HEK293 (cell line): ENCODE results near the gene ATP13A2.

ENCODE experiments used
- SETDB1 ChIP-seq: IDR thresholded peaks from one replicate; pipeline ENCODE4 v1.6.1; 2017; ENCODE audit warnings: mild to moderate bottlenecking, low read length, moderate library complexity, mixed read lengths; ENCODE audit not compliant: insufficient read length
- ZNF138 ChIP-seq: fragments of 450-650 bp; formaldehyde crosslinking; IDR thresholded peaks from 2 replicates; pipeline ENCODE4 v1.5.1; 2016; ENCODE audit warnings: missing biosample characterization, missing genetic modification characterization, borderline replicate concordance
- TF ChIP-seq, protein P1 (sequence below): fragments of 450-650 bp; formaldehyde crosslinking; IDR thresholded peaks from 2 replicates; pipeline ENCODE4 v1.5.1; 2016; ENCODE audit warnings: missing biosample characterization, missing genetic modification characterization

DNA sequence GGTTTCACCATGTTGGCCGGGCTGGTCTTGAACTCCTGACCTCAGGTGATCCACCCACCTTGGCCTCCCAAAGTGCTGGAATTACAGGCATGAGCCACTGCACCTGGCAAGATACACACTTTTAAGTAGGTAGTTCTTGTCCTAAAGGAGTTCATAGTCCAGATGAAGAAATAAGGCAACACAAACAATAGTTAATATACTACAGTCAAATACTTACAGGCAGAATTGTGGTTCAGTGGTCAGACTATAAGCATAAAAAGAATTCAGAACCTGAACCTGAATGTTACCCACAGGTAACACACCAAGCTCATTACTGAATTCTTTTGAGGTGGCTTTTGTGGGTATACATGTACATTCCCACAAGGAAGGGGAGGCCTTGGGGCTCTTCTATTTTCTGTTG is 40.3 kb upstream of the ATP13A2 start:
- TF ChIP-seq, protein P1, sequence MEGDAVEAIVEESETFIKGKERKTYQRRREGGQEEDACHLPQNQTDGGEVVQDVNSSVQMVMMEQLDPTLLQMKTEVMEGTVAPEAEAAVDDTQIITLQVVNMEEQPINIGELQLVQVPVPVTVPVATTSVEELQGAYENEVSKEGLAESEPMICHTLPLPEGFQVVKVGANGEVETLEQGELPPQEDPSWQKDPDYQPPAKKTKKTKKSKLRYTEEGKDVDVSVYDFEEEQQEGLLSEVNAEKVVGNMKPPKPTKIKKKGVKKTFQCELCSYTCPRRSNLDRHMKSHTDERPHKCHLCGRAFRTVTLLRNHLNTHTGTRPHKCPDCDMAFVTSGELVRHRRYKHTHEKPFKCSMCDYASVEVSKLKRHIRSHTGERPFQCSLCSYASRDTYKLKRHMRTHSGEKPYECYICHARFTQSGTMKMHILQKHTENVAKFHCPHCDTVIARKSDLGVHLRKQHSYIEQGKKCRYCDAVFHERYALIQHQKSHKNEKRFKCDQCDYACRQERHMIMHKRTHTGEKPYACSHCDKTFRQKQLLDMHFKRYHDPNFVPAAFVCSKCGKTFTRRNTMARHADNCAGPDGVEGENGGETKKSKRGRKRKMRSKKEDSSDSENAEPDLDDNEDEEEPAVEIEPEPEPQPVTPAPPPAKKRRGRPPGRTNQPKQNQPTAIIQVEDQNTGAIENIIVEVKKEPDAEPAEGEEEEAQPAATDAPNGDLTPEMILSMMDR (tag by site-specific recombination), result no peak
- TF ChIP-seq SETDB1 (no peak), ZNF138 (no peak)
